Measurements from ENCODE around the gene VAMP4.

DNA sequence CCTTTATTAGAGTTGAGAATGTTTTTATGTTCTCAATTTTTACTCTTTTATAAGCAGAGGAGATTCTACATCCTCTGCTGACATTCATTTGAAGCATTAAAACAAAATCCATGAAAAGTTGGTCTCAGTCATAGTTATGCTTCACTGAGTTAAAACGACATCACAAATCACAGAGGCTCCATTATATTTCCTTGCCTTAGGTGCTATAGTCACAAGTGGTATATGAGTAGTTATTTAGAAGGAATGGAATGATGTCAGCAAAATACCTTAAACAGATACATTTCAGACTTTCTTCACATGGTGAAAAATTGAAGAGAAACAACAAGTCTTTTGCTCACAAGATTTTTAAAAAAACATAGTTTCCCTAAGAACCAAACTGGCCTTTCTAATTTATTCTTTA is 27.9 kb upstream of the VAMP4 start:
- TF ChIP-seq, protein P1, sequence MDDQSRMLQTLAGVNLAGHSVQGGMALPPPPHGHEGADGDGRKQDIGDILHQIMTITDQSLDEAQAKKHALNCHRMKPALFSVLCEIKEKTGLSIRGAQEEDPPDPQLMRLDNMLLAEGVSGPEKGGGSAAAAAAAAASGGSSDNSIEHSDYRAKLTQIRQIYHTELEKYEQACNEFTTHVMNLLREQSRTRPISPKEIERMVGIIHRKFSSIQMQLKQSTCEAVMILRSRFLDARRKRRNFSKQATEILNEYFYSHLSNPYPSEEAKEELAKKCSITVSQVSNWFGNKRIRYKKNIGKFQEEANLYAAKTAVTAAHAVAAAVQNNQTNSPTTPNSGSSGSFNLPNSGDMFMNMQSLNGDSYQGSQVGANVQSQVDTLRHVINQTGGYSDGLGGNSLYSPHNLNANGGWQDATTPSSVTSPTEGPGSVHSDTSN (IDR thresholded peaks at IDR 0.05) = no peak
- TF ChIP-seq MXI1 (IDR thresholded peaks at IDR 0.05; ENCODE audit: low read depth, low read length) = no peak
- TF ChIP-seq, protein P2, sequence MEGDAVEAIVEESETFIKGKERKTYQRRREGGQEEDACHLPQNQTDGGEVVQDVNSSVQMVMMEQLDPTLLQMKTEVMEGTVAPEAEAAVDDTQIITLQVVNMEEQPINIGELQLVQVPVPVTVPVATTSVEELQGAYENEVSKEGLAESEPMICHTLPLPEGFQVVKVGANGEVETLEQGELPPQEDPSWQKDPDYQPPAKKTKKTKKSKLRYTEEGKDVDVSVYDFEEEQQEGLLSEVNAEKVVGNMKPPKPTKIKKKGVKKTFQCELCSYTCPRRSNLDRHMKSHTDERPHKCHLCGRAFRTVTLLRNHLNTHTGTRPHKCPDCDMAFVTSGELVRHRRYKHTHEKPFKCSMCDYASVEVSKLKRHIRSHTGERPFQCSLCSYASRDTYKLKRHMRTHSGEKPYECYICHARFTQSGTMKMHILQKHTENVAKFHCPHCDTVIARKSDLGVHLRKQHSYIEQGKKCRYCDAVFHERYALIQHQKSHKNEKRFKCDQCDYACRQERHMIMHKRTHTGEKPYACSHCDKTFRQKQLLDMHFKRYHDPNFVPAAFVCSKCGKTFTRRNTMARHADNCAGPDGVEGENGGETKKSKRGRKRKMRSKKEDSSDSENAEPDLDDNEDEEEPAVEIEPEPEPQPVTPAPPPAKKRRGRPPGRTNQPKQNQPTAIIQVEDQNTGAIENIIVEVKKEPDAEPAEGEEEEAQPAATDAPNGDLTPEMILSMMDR (IDR thresholded peaks at IDR 0.05) = no peak
- no peak for TF ChIP-seq JUND (IDR thresholded peaks at IDR 0.05)
- TF ChIP-seq, protein P3, sequence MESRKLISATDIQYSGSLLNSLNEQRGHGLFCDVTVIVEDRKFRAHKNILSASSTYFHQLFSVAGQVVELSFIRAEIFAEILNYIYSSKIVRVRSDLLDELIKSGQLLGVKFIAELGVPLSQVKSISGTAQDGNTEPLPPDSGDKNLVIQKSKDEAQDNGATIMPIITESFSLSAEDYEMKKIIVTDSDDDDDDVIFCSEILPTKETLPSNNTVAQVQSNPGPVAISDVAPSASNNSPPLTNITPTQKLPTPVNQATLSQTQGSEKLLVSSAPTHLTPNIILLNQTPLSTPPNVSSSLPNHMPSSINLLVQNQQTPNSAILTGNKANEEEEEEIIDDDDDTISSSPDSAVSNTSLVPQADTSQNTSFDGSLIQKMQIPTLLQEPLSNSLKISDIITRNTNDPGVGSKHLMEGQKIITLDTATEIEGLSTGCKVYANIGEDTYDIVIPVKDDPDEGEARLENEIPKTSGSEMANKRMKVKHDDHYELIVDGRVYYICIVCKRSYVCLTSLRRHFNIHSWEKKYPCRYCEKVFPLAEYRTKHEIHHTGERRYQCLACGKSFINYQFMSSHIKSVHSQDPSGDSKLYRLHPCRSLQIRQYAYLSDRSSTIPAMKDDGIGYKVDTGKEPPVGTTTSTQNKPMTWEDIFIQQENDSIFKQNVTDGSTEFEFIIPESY (IDR thresholded peaks at IDR 0.05; ENCODE audit: borderline replicate concordance, low read depth) = no peak
- no peak for TF ChIP-seq TAF1 (IDR thresholded peaks at IDR 0.05; ENCODE audit: borderline replicate concordance, low read depth, low read length)
- no peak for TF ChIP-seq POLR2AphosphoS5 (IDR thresholded peaks at IDR 0.05; ENCODE audit: low read depth, low read length)
- no peak for TF ChIP-seq EZH2phosphoT487 (IDR thresholded peaks at IDR 0.05; ENCODE audit: borderline replicate concordance, low read depth)
- TF ChIP-seq EP300 (IDR thresholded peaks at IDR 0.05; ENCODE audit: borderline replicate concordance in 1 of 2, low read depth in 1 of 2, low read length in 1 of 2) = no peak
- no peak for TF ChIP-seq FOXM1 (IDR thresholded peaks at IDR 0.05; ENCODE audit: low read depth)
- TF ChIP-seq RFX5 (IDR thresholded peaks at IDR 0.05; ENCODE audit: low read length) = no peak
- no peak for TF ChIP-seq TCF12 (IDR thresholded peaks at IDR 0.05)
- TF ChIP-seq FOXJ3 (CRISPR knock-in tag; IDR thresholded peaks at IDR 0.05) = no peak
